Rectal smooth muscle tissue (tissue), 1 donor: ENCODE data around the gene GREM1.

Experiments
- H3K27ac ChIP-seq: one replicate; pipeline ENCODE4 v1.7.0; 2013; ENCODE audit warnings: low read depth, low read length, inconsistent platforms
- H3K27me3 ChIP-seq: one replicate; pipeline ENCODE4 v1.7.0; 2013; ENCODE audit warnings: low read length; ENCODE audit not compliant: control insufficient read depth, insufficient read depth
- H3K36me3 ChIP-seq: one replicate; pipeline ENCODE4 v1.7.0; 2013; ENCODE audit warnings: low read length; ENCODE audit not compliant: control insufficient read depth, insufficient read depth
- H3K4me1 ChIP-seq: one replicate; pipeline ENCODE4 v1.7.0; 2013; ENCODE audit warnings: low read length; ENCODE audit not compliant: control insufficient read depth, insufficient read depth
- H3K4me3 ChIP-seq: one replicate; pipeline ENCODE4 v1.7.0; 2013; ENCODE audit warnings: low read length
- H3K9ac ChIP-seq: one replicate; pipeline ENCODE4 v1.7.0; 2013; ENCODE audit warnings: low read length

The GREM1 gene

DNA sequence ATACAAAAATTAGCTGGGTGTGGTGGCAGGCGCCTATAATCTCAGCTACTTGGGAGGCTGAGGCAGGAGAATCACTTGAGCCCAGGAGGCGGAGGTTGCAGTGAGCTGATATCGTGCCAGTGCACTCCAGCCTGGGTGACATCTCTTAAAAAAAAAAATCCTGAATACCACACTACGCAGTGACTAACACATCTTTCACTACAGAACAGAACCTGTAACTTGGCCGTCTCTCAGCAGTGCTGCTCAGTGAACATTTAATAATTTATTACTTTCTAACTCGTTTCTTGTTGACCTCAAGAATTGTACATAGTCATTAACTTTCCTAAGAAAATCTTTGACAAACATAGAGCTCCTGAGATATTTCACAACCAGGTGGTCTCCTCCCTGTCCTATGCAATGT is 3.8 kb downstream of the GREM1 start:
- Histone ChIP-seq H3K4me1 (no peaks in the 10 kb centered on the region), H3K27me3 (peaks cover 9% of the 10 kb centered on the region), H3K4me3 (no peak overlapping the region), H3K9ac (no peak overlapping the region), H3K27ac (no peak overlapping the region), H3K36me3 (no peaks in the 10 kb centered on the region)

DNA sequence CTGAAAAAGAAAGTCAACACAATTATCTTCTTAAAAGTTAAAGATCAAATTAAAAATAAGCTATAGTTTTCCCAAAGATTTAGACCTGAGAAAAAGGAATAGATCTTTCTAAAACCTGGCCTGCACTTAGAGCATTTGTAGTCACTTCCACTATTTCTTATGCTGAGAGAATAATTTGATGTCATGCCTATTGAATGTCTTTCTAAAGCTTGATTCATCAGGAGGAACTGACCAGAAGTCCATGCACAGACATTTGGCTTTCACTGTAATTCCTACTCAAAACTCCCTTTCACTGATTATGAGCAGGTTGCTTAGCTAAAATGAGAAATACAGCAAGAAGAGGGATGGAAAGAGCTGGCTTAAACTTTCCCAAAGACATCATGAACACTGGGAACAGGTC is 4.3 kb downstream of the GREM1 start:
- Histone ChIP-seq H3K4me3 (no peak overlapping the region), H3K27ac (no peak overlapping the region), H3K27me3 (peaks cover 9% of the 10 kb centered on the region), H3K36me3 (no peaks in the 10 kb centered on the region), H3K9ac (no peak overlapping the region), H3K4me1 (no peaks in the 10 kb centered on the region)

DNA sequence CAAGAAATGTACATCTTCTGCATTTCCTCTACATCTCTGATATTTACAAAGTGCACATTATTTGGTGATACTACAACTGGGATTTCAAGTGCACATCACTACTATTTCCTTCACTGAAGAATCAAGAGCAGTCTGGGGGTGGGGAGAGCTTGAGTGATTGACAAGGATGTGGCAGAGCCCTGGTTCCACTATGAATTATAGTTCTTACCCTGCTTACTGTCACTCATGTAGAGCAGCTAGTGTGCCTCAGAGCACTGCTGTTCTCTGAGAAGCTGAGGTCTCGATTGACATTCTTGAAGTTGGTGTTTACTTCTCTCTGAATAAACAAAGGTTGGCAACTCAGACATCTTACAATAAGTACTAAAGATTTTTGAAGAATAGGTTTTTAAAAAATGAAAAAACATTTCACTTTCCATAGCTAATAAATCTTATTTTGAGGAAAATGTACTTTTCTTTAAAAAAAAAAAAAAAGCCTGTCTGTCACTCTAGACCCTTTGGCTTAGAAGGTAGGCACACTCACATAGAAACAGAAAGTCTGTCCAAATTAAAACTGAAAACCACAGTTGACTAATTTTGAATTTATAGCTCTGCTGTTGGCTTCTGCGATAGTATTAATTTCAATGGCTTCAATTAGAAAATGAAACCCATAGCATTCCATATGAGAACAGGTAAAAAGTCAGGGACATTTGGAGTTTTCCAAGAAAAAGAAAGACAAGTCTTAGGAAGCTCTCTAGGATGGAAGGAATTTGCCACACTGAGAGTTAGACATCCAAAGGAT is 5.6 kb downstream of the GREM1 start:
- Histone ChIP-seq H3K36me3 (no peaks in the 10 kb centered on the region), H3K27me3 (peaks cover 5% of the 10 kb centered on the region), H3K4me1 (no peaks in the 10 kb centered on the region), H3K27ac (no peak overlapping the region), H3K9ac (no peak overlapping the region), H3K4me3 (no peak overlapping the region)

DNA sequence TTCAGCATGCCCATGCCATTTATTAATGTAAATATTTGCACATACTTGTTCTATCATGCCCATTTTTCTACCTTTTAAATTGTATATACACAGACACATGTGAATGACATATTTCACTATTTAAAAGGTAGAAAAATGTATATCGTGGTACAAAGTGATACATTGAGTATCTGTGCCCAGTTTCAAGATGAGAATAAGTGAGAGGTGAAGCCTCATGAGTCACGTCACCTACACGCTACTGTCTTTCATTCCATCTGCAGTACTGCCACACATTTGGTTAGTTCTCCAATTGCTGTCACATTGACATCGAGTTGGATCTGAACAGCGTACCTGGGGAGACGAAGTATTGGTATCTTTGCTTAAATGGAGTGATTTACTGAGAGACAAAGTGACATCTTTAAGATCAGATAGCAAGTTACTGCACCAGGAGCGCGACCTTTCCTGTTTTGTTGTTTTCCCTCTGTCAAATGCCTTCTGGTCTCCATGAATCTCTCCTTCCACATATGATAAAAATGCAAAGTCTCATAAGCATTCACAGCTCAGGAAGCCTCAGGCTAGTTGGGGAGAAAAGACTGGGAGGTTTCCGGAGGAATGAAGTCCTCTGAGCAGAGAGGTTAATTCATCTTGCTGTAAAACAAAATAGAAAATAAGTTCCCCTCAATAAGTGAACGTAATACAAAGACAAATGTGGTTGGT is 12.0 kb downstream of the GREM1 start:
- Histone ChIP-seq H3K27ac (no peak overlapping the region), H3K27me3 (no peaks in the 10 kb centered on the region), H3K4me1 (no peaks in the 10 kb centered on the region), H3K4me3 (no peak overlapping the region), H3K9ac (no peak overlapping the region), H3K36me3 (no peaks in the 10 kb centered on the region)

DNA sequence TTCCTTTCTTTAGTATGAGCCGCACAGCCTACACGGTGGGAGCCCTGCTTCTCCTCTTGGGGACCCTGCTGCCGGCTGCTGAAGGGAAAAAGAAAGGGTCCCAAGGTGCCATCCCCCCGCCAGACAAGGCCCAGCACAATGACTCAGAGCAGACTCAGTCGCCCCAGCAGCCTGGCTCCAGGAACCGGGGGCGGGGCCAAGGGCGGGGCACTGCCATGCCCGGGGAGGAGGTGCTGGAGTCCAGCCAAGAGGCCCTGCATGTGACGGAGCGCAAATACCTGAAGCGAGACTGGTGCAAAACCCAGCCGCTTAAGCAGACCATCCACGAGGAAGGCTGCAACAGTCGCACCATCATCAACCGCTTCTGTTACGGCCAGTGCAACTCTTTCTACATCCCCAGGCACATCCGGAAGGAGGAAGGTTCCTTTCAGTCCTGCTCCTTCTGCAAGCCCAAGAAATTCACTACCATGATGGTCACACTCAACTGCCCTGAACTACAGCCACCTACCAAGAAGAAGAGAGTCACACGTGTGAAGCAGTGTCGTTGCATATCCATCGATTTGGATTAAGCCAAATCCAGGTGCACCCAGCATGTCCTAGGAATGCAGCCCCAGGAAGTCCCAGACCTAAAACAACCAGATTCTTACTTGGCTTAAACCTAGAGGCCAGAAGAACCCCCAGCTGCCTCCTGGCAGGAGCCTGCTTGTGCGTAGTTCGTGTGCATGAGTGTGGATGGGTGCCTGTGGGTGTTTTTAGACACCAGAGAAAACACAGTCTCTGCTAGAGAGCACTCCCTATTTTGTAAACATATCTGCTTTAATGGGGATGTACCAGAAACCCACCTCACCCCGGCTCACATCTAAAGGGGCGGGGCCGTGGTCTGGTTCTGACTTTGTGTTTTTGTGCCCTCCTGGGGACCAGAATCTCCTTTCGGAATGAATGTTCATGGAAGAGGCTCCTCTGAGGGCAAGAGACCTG is 13.2 kb downstream of the GREM1 start:
- no peaks in the 10 kb centered on the region for H3K36me3 ChIP-seq
- H3K9ac ChIP-seq, result no peak overlapping the region
- no peak overlapping the region for H3K27ac ChIP-seq
- no peak overlapping the region for H3K4me3 ChIP-seq
- no peaks in the 10 kb centered on the region for H3K4me1 ChIP-seq
- H3K27me3 ChIP-seq, result no peaks in the 10 kb centered on the region

DNA sequence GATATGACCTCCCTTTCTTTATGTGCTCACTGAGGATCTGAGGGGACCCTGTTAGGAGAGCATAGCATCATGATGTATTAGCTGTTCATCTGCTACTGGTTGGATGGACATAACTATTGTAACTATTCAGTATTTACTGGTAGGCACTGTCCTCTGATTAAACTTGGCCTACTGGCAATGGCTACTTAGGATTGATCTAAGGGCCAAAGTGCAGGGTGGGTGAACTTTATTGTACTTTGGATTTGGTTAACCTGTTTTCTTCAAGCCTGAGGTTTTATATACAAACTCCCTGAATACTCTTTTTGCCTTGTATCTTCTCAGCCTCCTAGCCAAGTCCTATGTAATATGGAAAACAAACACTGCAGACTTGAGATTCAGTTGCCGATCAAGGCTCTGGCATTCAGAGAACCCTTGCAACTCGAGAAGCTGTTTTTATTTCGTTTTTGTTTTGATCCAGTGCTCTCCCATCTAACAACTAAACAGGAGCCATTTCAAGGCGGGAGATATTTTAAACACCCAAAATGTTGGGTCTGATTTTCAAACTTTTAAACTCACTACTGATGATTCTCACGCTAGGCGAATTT is 14.9 kb downstream of the GREM1 start:
- Histone ChIP-seq H3K36me3 (no peaks in the 10 kb centered on the region), H3K27ac (no peak overlapping the region), H3K4me1 (no peaks in the 10 kb centered on the region), H3K27me3 (no peaks in the 10 kb centered on the region), H3K4me3 (no peak overlapping the region), H3K9ac (no peak overlapping the region)

DNA sequence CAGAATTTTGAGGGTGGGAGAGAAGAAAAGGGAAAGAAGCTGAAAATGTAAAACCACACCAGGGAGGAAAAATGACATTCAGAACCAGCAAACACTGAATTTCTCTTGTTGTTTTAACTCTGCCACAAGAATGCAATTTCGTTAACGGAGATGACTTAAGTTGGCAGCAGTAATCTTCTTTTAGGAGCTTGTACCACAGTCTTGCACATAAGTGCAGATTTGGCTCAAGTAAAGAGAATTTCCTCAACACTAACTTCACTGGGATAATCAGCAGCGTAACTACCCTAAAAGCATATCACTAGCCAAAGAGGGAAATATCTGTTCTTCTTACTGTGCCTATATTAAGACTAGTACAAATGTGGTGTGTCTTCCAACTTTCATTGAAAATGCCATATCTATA is 15.5 kb downstream of the GREM1 start:
- H3K4me1 ChIP-seq, result no peaks in the 10 kb centered on the region

DNA sequence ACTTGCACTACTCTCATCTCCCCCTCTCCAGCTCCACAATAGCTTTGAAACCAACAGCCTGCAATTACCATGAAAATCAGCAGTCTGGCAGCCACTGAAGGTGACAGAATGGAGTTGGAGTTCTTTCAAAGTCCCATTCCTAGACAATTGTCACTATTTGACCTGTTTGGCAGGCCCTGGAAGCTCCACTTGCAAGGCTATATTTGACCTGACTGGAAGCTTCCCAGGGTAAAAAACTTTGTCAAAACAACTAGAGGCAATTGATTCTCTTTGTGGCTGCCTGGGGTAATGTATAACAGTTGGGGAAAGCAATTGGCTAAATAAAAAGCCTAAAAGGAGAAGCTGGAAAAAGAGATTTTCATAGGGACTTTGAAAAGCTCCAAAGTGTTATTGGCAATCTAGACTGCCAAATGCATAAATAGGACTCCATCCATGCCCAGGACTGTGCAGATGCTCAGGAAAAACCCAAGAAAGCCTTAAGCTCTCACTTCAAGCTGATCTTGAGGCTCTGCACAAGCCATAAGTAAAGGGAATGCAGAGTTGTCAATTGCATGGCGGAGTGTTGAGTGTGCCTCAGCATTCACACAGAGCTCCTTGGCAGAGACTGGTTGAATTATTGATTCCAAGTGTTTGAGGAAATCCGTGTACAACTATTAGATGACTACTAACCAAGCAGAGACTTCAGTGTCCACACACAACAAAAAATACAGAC is 18.3 kb downstream of the GREM1 start:
- H3K4me1 ChIP-seq, result no peaks in the 10 kb centered on the region
- H3K36me3 ChIP-seq, result no peaks in the 10 kb centered on the region
- no peak overlapping the region for H3K9ac ChIP-seq
- H3K27ac ChIP-seq, result no peak overlapping the region
- no peak overlapping the region for H3K4me3 ChIP-seq
- H3K27me3 ChIP-seq, result no peaks in the 10 kb centered on the region

More for the DNA sequence above, 15.5 kb downstream of the GREM1 start:
- no peak overlapping the region for H3K4me3 ChIP-seq
- H3K9ac ChIP-seq, result no peak overlapping the region
- no peak overlapping the region for H3K27ac ChIP-seq
- no peaks in the 10 kb centered on the region for H3K36me3 ChIP-seq
- H3K27me3 ChIP-seq, result no peaks in the 10 kb centered on the region

DNA sequence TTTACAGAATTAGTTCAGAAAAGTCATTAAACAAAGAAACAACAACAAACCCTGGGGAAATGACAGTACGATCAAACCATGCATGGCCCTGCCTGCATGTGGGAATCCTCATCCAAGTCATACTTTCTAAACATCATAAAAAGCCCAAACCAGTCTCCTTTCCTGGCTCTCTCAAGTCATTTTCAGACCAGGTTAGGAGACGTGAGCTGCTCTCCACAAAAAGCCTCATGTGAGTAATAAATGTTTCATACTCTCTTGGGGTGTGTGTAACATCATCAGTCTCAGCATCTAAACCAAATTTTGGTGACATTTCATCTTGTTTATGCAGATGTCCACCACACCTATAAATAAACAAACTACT is 18.9 kb downstream of the GREM1 start:
- Histone ChIP-seq H3K4me1 (no peaks in the 10 kb centered on the region), H3K36me3 (no peaks in the 10 kb centered on the region), H3K4me3 (no peak overlapping the region), H3K27me3 (no peaks in the 10 kb centered on the region), H3K27ac (no peak overlapping the region), H3K9ac (no peak overlapping the region)

DNA sequence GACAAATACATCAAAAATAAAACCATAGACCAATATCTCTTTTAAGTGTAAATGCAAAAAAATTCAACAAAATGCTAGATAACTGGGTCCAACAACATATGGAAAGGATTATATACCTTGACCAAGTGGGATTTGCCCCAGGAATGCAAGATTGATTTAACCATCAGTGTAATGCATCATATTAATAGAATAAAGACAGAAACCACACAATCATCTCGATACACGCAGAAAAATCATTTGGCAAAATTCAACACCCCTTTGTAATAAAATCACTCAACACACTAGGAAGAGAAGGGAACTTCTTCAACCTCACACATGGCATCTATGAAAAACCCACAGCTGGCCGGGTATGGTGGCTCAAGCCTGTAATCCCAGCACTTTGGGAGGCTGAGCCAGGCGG is 19.5 kb downstream of the GREM1 start:
- no peak overlapping the region for H3K4me3 ChIP-seq
- H3K27me3 ChIP-seq, result no peaks in the 10 kb centered on the region
- H3K4me1 ChIP-seq, result no peaks in the 10 kb centered on the region
- H3K27ac ChIP-seq, result no peak overlapping the region
- H3K36me3 ChIP-seq, result no peaks in the 10 kb centered on the region
- H3K9ac ChIP-seq, result no peak overlapping the region

DNA sequence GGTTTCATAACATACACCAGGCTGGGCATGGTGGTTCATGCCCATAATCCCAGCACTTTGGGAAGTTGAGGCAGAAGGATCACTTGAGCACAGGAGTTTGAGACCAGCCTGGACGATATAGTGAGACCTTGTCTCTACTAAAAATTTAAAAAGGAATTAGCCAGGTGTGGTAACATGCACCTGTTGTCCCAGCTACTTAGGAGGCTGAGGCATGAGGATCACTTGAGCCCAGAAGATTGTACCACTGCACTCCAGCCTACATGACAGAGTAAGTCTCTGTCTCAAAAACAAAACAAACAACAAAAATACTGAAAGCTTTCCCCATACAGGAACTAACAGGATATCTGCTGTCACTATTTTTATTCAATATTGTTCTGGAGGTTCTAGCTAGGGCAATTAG is 20.9 kb downstream of the GREM1 start:
- no peaks in the 10 kb centered on the region for H3K27me3 ChIP-seq
- H3K4me3 ChIP-seq, result no peak overlapping the region
- no peaks in the 10 kb centered on the region for H3K4me1 ChIP-seq
- no peak overlapping the region for H3K27ac ChIP-seq
- no peaks in the 10 kb centered on the region for H3K36me3 ChIP-seq
- H3K9ac ChIP-seq, result no peak overlapping the region
